Measurements from ENCODE around the gene RASL10A.
A peak's percentile ranks its signal among the peaks of the same experiment; 100 is the strongest.

RASL10A gene

DNA sequence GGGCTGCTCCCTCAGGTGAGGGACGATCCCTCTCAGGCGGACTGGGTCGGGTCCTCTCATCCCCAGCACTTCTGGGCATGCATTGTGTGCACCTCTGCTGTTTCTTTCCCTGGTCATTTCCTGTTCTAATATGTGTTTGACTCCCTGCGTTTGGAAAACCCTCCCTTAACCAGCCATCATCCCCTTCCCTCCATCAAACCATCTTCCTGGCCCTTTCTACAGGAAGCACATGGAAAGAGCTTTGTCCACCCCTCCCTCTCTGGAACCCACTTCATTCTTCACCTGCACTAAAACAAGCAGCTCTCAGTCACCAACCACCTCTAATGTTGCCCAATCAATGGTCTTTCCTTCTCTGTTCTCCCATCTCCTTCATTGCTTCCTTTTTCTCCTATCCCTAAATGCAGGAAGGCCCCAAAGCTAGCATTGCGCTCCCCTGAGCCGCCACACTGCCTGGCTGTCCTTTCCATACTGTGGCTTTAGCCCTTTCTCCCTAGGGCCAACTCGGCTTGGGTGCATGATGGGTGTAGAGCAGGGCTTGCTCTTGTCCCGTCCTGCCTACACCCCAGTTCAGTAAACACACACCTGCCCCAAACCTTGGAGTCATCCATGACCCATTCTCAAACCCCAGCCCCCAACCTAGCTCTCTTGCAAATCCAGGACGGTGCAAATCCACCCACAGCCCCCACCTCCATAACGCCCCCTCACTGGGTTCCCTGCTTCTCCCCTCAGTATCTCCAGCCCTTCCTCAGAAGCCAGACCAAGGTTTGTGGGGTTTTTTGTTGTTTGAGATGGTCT lies 14.5 kb downstream of the RASL10A start:
- no peak for TF ChIP-seq GLIS3 (CRISPR knock-in tag; IDR thresholded peaks at IDR 0.05)
- ATAC-seq = peak; percentile 2; the same call in 2 of the 3 replicates

DNA sequence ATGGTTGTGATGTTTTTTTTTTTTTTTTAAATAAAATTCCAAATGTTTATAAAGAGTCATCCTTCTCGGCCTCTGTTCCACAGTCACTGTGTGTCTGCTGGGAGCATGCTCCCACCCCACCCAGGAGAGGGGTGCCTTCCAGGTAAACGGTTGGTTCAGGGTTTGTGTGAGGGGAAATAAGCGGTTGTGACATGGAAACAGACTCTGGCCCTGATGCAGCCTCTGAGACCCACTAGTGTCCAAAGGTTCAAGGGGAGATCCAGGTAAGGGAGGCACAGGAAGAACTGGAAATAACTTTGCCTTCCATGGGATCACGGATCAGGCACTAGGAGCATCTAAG lies 15.1 kb downstream of the RASL10A start:
- TF ChIP-seq OSR1 (CRISPR knock-in tag; IDR thresholded peaks at IDR 0.05) (no peak), PATZ1 (CRISPR knock-in tag; IDR thresholded peaks at IDR 0.05; ENCODE audit: borderline replicate concordance) (no peak), ZNF565 (CRISPR knock-in tag; conservative IDR thresholded peaks at IDR 0.05; ENCODE audit: low read depth) (no peak), ZFP30 (CRISPR knock-in tag; IDR thresholded peaks at IDR 0.05) (no peak), ZNF8 (CRISPR knock-in tag; IDR thresholded peaks at IDR 0.05) (no peak), GLIS3 (CRISPR knock-in tag; IDR thresholded peaks at IDR 0.05) (no peak), ARNTL (CRISPR knock-in tag; IDR thresholded peaks at IDR 0.05; ENCODE audit: borderline replicate concordance, low read depth) (no peak), ZFP3 (CRISPR knock-in tag; IDR thresholded peaks at IDR 0.05) (no peak), ZNF70 (CRISPR knock-in tag; IDR thresholded peaks at IDR 0.05) (no peak), TSHZ2 (CRISPR knock-in tag; IDR thresholded peaks at IDR 0.05) (no peak), CSDC2 (CRISPR knock-in tag; IDR thresholded peaks at IDR 0.05) (no peak), TOX (CRISPR knock-in tag; IDR thresholded peaks at IDR 0.05; ENCODE audit: borderline replicate concordance) (no peak), CREB5 (CRISPR knock-in tag; IDR thresholded peaks at IDR 0.05; ENCODE audit: low read depth) (no peak), BACH2 (CRISPR knock-in tag; IDR thresholded peaks at IDR 0.05; ENCODE audit: borderline replicate concordance) (no peak)
- no peak for ATAC-seq

DNA sequence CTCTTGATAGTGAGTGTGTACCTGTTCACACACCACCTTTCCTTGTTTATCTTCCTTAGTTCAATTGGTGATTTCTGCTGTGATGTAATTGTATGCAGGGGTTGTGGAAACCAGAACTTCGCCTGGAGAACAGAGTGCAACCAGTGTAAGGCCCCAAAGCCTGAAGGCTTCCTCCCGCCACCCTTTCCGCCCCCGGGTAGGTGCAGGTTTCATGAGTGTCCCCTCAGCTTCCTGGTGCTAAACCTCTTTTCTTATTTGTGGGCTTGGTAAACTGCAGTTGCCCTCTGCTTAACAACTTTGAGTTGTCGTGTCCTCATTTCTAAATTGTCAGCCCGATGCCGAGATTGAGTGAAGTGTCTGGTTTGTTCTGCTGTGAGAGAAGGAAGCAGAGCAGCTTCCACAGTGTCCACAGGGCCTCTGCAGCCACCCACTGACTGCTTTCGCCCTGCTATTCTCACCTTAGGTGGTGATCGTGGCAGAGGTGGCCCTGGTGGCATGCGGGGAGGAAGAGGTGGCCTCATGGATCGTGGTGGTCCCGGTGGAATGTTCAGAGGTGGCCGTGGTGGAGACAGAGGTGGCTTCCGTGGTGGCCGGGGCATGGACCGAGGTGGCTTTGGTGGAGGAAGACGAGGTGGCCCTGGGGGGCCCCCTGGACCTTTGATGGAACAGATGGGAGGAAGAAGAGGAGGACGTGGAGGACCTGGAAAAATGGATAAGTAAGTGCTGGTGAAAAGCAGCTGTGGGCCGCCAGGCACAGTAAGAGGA lies 16.2 kb downstream of the RASL10A start:
- no peak for TF ChIP-seq ZFP30 (CRISPR knock-in tag; IDR thresholded peaks at IDR 0.05)
- TF ChIP-seq CREB5 (CRISPR knock-in tag; IDR thresholded peaks at IDR 0.05; ENCODE audit: low read depth) = no peak
- no peak for TF ChIP-seq ZFP3 (CRISPR knock-in tag; IDR thresholded peaks at IDR 0.05)
- no peak for TF ChIP-seq ZNF8 (CRISPR knock-in tag; IDR thresholded peaks at IDR 0.05)
- TF ChIP-seq TCF4 (CRISPR knock-in tag; IDR thresholded peaks at IDR 0.05; ENCODE audit: borderline replicate concordance) = no peak
- no peak for TF ChIP-seq ARNTL (CRISPR knock-in tag; IDR thresholded peaks at IDR 0.05; ENCODE audit: borderline replicate concordance, low read depth)
- TF ChIP-seq, protein P1, sequence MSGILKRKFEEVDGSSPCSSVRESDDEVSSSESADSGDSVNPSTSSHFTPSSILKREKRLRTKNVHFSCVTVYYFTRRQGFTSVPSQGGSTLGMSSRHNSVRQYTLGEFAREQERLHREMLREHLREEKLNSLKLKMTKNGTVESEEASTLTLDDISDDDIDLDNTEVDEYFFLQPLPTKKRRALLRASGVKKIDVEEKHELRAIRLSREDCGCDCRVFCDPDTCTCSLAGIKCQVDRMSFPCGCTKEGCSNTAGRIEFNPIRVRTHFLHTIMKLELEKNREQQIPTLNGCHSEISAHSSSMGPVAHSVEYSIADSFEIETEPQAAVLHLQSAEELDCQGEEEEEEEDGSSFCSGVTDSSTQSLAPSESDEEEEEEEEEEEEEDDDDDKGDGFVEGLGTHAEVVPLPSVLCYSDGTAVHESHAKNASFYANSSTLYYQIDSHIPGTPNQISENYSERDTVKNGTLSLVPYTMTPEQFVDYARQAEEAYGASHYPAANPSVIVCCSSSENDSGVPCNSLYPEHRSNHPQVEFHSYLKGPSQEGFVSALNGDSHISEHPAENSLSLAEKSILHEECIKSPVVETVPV (CRISPR knock-in tag; IDR thresholded peaks at IDR 0.05) = no peak
- no peak for TF ChIP-seq ZC3H10 (CRISPR knock-in tag; IDR thresholded peaks at IDR 0.05)
- no peak for TF ChIP-seq ZNF565 (CRISPR knock-in tag; conservative IDR thresholded peaks at IDR 0.05; ENCODE audit: low read depth)
- no peak for TF ChIP-seq CSDC2 (CRISPR knock-in tag; IDR thresholded peaks at IDR 0.05)
- no peak for TF ChIP-seq TSHZ2 (CRISPR knock-in tag; IDR thresholded peaks at IDR 0.05)
- no peak for TF ChIP-seq ISL1 (CRISPR knock-in tag; IDR thresholded peaks at IDR 0.05)
- TF ChIP-seq GLIS3 (CRISPR knock-in tag; IDR thresholded peaks at IDR 0.05) = no peak
- no peak for TF ChIP-seq TOX (CRISPR knock-in tag; IDR thresholded peaks at IDR 0.05; ENCODE audit: borderline replicate concordance)
- ATAC-seq = no peak
